Tibial artery (tissue), 4 donors: ENCODE data around the gene ALDH1L1.

Experiments used
- DNase-seq, 2 donors: peaks; one replicate each; pipeline ENCODE4 v3.0.0-alpha.2; 2019
- H3K27ac ChIP-seq, 2 donors: fragments of 200-600 bp; sonication (generic) in 1 of 2; 1 replicate in 1 of 2; 2 replicates in 1 of 2; pipeline ENCODE4 v1.5.1; 2018 to 2019; ENCODE audit warnings: mild to moderate bottlenecking in 1 of 2
- H3K27me3 ChIP-seq, 2 donors: fragments of 200-600 bp; sonication (generic) in 1 of 2; one replicate each; pipeline versions ENCODE4 v1.5.1 to v1.6.0; 2016 to 2019
- H3K36me3 ChIP-seq, 3 donors: fragments of 200-600 bp; sonication (generic) in 2 of 3; one replicate each; pipeline ENCODE4 v1.5.1; 2016 to 2019; ENCODE audit warnings: mild to moderate bottlenecking in 2 of 3
- H3K4me1 ChIP-seq, 4 donors: fragments of 200-600 bp; sonication (generic) in 2 of 4; 1 replicate in 3 of 4; 2 replicates in 1 of 4; pipeline ENCODE4 v1.5.1; 2016 to 2019
- H3K4me3 ChIP-seq, 2 donors: fragments of 200-600 bp; sonication (generic) in 1 of 2; 1 replicate in 1 of 2; 2 replicates in 1 of 2; pipeline ENCODE4 v1.5.1; 2018 to 2019; ENCODE audit warnings: mild to moderate bottlenecking in 2 of 2
- H3K9me3 ChIP-seq, 3 donors: fragments of 200-600 bp; sonication (generic) in 1 of 3; one replicate each; pipeline ENCODE4 v1.5.1; 2016 to 2019
- CTCF ChIP-seq, 2 experiments: fragments of 200-600 bp in 1 of 2; fragments of 450-650 bp in 1 of 2; IDR thresholded peaks; one replicate each; pipeline ENCODE4 v1.5.1; 2017 to 2019; ENCODE audit warnings: antibody characterized with exemption in 2 of 2, mild to moderate bottlenecking in 1 of 2, moderate library complexity in 1 of 2
- intact Hi-C: fragments of 100-400 bp; cut with DNase I; formaldehyde crosslinking; loops from one replicate; pipeline ENCODE4 v1.15.0; 2023; ENCODE audit warnings: low total_unique reads

The ALDH1L1 gene

GRCh38 chr3:126201168-126201567 is 20.8 kb upstream of the ALDH1L1 start:
- DNase-seq = no peak
- no peaks in the 10 kb centered on the region for H3K36me3 ChIP-seq
- H3K4me1 ChIP-seq = peaks cover 0 to 20% (median 9%) of the 10 kb centered on the region in 4 donors
- no peak overlapping the region for H3K27ac ChIP-seq
- H3K4me3 ChIP-seq = no peak overlapping the region
- no peaks in the 10 kb centered on the region for H3K27me3 ChIP-seq
- no peak for TF ChIP-seq CTCF (IDR thresholded peaks at IDR 0.05)
- intact Hi-C loops = loop anchor here (10.0 kb wide), 1 partner anchor 274 kb away; the partner anchor contains the start of gene ZXDC
- no peaks in the 10 kb centered on the region for H3K9me3 ChIP-seq

DNA sequence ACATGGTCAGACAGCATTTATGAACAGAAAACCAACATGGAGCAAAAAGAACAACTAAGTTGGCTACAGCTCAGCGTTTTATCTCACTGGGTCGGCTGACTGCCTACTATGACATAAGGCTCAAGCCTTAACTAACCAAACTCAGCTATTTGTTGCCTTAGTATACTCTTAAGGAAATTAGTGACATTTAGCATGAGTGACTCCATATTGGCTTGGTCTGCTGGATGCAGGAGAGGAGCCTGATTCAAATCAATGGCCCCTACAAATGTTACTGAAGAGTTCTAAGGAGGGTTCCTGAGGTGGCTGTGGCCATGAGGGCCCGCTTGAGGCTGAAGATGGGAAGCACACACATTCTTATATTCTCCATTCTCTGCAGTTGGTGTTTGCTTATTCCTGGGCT is 20.1 kb upstream of the ALDH1L1 start:
- no peak overlapping the region for H3K27ac ChIP-seq
- no peak for DNase-seq
- no peaks in the 10 kb centered on the region for H3K36me3 ChIP-seq
- no peak for TF ChIP-seq CTCF (IDR thresholded peaks at IDR 0.05)
- no peaks in the 10 kb centered on the region for H3K9me3 ChIP-seq
- peaks cover 0 to 14% (median 3%) of the 10 kb centered on the region in 4 donors for H3K4me1 ChIP-seq
- intact Hi-C loops = loop anchor here (10.0 kb wide), 1 partner anchor 274 kb away; the partner anchor contains the start of gene ZXDC
- no peak overlapping the region for H3K4me3 ChIP-seq
- H3K27me3 ChIP-seq = no peaks in the 10 kb centered on the region

GRCh38 chr3:126199256-126199655 is 18.9 kb upstream of the ALDH1L1 start:
- Histone ChIP-seq H3K36me3 (no peaks in the 10 kb centered on the region), H3K27ac (no peak overlapping the region), H3K9me3 (no peaks in the 10 kb centered on the region), H3K27me3 (no peaks in the 10 kb centered on the region), H3K4me3 (no peak overlapping the region), H3K4me1 (peaks cover 0 to 8% (median 0%) of the 10 kb centered on the region in 4 donors)
- no peak for TF ChIP-seq CTCF (IDR thresholded peaks at IDR 0.05)
- intact Hi-C loops = loop anchor here (10.0 kb wide), 1 partner anchor 64 kb away; no protein-coding TSS in a partner anchor
- no peak for DNase-seq

DNA sequence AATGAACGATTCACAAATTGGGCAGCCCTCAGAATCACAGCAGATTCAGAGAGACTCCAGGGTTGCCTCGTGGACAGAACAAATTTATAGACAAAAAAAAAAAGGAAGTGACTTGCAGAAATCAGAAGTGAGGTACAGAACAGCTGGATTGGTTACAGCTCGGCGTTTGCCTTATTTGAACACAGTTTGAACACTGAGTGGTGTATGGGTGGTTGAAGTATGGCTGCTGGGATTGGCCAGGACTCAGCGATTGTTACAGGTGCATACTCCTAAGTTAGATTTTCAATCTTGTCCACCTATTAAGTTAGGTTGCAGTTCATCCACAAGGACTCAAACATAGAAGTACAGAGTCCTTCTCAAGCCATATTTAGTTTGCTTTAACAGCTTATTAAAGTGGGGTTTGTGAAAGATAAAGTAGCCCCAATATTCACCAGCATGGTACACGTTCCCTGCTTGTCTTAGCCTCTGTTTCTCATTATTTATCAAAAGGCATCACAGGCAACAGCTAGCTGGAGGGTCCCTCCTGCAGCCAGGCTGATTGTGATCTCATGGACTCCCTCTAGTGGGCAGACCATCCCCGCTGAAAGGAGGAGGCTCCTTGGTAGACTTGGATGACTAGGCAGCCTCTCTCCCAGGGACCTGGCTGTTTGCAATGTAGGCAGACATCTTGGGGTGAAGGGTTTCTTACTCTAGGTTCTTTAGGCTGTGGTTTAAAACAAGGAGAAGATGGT is 17.6 kb upstream of the ALDH1L1 start:
- peak; percentile 76 to 77 for TF ChIP-seq CTCF (IDR thresholded peaks at IDR 0.05)

GRCh38 chr3:126197343-126197742 is 17.0 kb upstream of the ALDH1L1 start:
- Histone ChIP-seq H3K27me3 (no peaks in the 10 kb centered on the region), H3K36me3 (no peaks in the 10 kb centered on the region), H3K27ac (no peak overlapping the region), H3K4me1 (peaks cover 0 to 8% (median 0%) of the 10 kb centered on the region in 4 donors), H3K4me3 (no peak overlapping the region), H3K9me3 (no peaks in the 10 kb centered on the region)
- intact Hi-C loops = loop anchor here (10.0 kb wide), 1 partner anchor 63 kb away; no protein-coding TSS in a partner anchor
- TF ChIP-seq CTCF (IDR thresholded peaks at IDR 0.05) = no peak
- DNase-seq = no peak

More for the DNA sequence above, 17.6 kb upstream of the ALDH1L1 start:
- H3K27ac ChIP-seq = no peak overlapping the region
- no peaks in the 10 kb centered on the region for H3K27me3 ChIP-seq
- H3K9me3 ChIP-seq = no peaks in the 10 kb centered on the region
- no peak overlapping the region for H3K4me3 ChIP-seq
- H3K4me1 ChIP-seq = peaks cover 0 to 8% (median 0%) of the 10 kb centered on the region in 4 donors
- intact Hi-C loops = loop anchor here (10.0 kb wide), 1 partner anchor 63 kb away; no protein-coding TSS in a partner anchor
- DNase-seq = peak; percentile 85 to 86
- no peaks in the 10 kb centered on the region for H3K36me3 ChIP-seq
